OCI-LY1 (cell line): ENCODE results near the gene CNRIP1.

Experiments
- EZH2 ChIP-seq: fragments of 200-600 bp; sonication (generic), shearing (Covaris generic); IDR thresholded peaks from 2 replicates; pipeline ENCODE4 v1.8.0; 2017; ENCODE audit warnings: borderline replicate concordance, mixed run types, mild to moderate bottlenecking, antibody characterized with exemption, low read length, moderate library complexity, mixed read lengths
- TF ChIP-seq, protein P1 (sequence below): fragments of 200-600 bp; sonication (generic), shearing (Covaris generic); IDR thresholded peaks from 2 replicates; pipeline ENCODE4 v1.5.1; 2017; ENCODE audit warnings: mild to moderate bottlenecking, antibody characterized with exemption, low read length, moderate library complexity, mixed read lengths

DNA sequence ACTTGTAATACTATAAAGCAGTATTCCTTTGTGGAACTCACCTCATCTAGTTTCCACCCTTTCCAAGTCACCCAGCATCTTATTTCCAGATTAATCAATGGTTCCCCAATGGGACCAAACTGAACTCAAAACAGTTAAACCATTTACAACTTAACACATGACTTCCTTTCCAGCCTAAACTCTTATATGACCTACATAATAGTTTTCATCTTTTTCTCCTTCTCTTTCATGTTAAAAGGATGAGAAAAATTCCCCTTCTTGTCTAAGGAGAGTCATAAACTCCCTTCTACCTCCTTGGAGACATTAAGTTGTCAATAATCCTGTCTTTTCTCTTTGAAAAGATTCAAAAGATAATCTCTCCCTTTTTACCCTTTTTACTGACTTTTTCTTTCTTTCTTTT is 74.1 kb downstream of the CNRIP1 start:
- TF ChIP-seq EZH2, result no peak
- TF ChIP-seq, protein P1, sequence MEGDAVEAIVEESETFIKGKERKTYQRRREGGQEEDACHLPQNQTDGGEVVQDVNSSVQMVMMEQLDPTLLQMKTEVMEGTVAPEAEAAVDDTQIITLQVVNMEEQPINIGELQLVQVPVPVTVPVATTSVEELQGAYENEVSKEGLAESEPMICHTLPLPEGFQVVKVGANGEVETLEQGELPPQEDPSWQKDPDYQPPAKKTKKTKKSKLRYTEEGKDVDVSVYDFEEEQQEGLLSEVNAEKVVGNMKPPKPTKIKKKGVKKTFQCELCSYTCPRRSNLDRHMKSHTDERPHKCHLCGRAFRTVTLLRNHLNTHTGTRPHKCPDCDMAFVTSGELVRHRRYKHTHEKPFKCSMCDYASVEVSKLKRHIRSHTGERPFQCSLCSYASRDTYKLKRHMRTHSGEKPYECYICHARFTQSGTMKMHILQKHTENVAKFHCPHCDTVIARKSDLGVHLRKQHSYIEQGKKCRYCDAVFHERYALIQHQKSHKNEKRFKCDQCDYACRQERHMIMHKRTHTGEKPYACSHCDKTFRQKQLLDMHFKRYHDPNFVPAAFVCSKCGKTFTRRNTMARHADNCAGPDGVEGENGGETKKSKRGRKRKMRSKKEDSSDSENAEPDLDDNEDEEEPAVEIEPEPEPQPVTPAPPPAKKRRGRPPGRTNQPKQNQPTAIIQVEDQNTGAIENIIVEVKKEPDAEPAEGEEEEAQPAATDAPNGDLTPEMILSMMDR, result no peak
